ENCODE results near the gene SERPINB6. TPM values are rescaled to one million over a fixed set of nuclear protein-coding genes. Genes with fewer than 3 reads are reported as not detected.

The SERPINB6 gene
- total RNA-seq, 4 donors from 2014 or later, result 170 to 462 (median 219) TPM

GRCh38 chr6:2900821-2901644 lies 70.3 kb downstream of the SERPINB6 start:
- H3K27me3 ChIP-seq, result no peaks in the 10 kb centered on the region
- H3K36me3 ChIP-seq, result peaks cover 0 to 10% (median 0%) of the 10 kb centered on the region in 3 donors

GRCh38 chr6:2900221-2900807 lies 71.1 kb downstream of the SERPINB6 start:
- H3K36me3 ChIP-seq, result peaks cover 0 to 17% (median 0%) of the 10 kb centered on the region in 3 donors
- H3K4me1 ChIP-seq, result peaks cover 0 to 8% (median 6%) of the 10 kb centered on the region in 4 donors
- TF ChIP-seq POLR2A (IDR thresholded peaks at IDR 0.05) (no peak), CTCF (IDR thresholded peaks at IDR 0.05) (no peak)
- no peaks in the 10 kb centered on the region for H3K9me3 ChIP-seq
- no peak for DNase-seq
- peak overlapping the region in 3 of 4 donors; percentile 25 to 89 (median 67) for H3K4me3 ChIP-seq
- peak overlapping the region in 1 of 4 donors; percentile 98 for H3K27ac ChIP-seq
- H3K27me3 ChIP-seq, result no peaks in the 10 kb centered on the region

More at GRCh38 chr6:2900821-2901644, 70.3 kb downstream of the SERPINB6 start:
- DNase-seq, result no peak
- Histone ChIP-seq H3K4me1 (peaks cover 0 to 8% (median 6%) of the 10 kb centered on the region in 4 donors), H3K9me3 (no peaks in the 10 kb centered on the region), H3K4me3 (peak overlapping the region; percentile 25 to 89 (median 62)), H3K27ac (peak overlapping the region in 2 of 4 donors; percentile 85 to 98)
- no peak for TF ChIP-seq POLR2A (IDR thresholded peaks at IDR 0.05)
- TF ChIP-seq CTCF (IDR thresholded peaks at IDR 0.05), result no peak

GRCh38 chr6:2899596-2899995 lies 71.8 kb downstream of the SERPINB6 start:
- peaks cover 0 to 8% (median 6%) of the 10 kb centered on the region in 4 donors for H3K4me1 ChIP-seq
- no peak overlapping the region for H3K4me3 ChIP-seq
- H3K27me3 ChIP-seq, result no peaks in the 10 kb centered on the region
- H3K36me3 ChIP-seq, result peaks cover 0 to 25% (median 0%) of the 10 kb centered on the region in 3 donors
- H3K27ac ChIP-seq, result peak overlapping the region in 1 of 4 donors; percentile 98
- no peak for DNase-seq
- no peak for TF ChIP-seq CTCF (IDR thresholded peaks at IDR 0.05)
- H3K9me3 ChIP-seq, result no peaks in the 10 kb centered on the region

Other genes with a start within 250 kb of the SERPINB6 start
- gene MYLK4, start 220.6 kb downstream of the SERPINB6 start, total RNA-seq, result 1 to 10 TPM in 1 of 4 donors, under 1 TPM in 3; 0.35 to 2.4 (median 0.81) TPM
- gene WRNIP1, start 206.2 kb downstream of the SERPINB6 start, total RNA-seq, result 10 to 100 TPM; 34.7 to 48.2 (median 39.6) TPM
- gene SERPINB1, start 129.7 kb downstream of the SERPINB6 start, total RNA-seq, result 100 to 1,000 TPM in 1 of 4 donors, 10 to 100 TPM in 3; 58.6 to 122 (median 86.4) TPM
- 10 to 100 TPM in 1 of 4 donors, 1 to 10 TPM in 3; 2.9 to 13.2 (median 4.0) TPM for gene SERPINB9, start 68.3 kb downstream of the SERPINB6 start, total RNA-seq
- gene NQO2, start 28.3 kb upstream of the SERPINB6 start, total RNA-seq, result 10 to 100 TPM; 22.1 to 60.8 (median 29.3) TPM
- 10 to 100 TPM; 38.5 to 48.7 (median 40.8) TPM for gene RIPK1, start 96.9 kb upstream of the SERPINB6 start, total RNA-seq
- 10 to 100 TPM; 21.5 to 73.1 (median 68.2) TPM for gene BPHL, start 147.1 kb upstream of the SERPINB6 start, total RNA-seq
- 10 to 100 TPM; 13.2 to 61.6 (median 47.6) TPM for gene TUBB2A, start 186.0 kb upstream of the SERPINB6 start, total RNA-seq